Fibroblast of lung (primary cell): ENCODE measurements around the gene FMR1. TPM values are rescaled to one million over a fixed set of nuclear protein-coding genes. Genes with fewer than 3 reads are reported as not detected.

ENCODE experiments used
- DNase-seq, 2 donors: peaks; one replicate each; pipeline versions ENCODE4 v3.0.0 to v3.0.0-alpha.2; 2010; ENCODE audit warnings: low read depth in 2 of 2
- H2AFZ ChIP-seq: 2 replicates; pipeline ENCODE4 v1.5.1; 2012; ENCODE audit warnings: low read length, control low read depth, inconsistent platforms
- H3K27ac ChIP-seq: 2 replicates; pipeline ENCODE4 v1.5.1; 2011; ENCODE audit warnings: low read length, control low read depth; ENCODE audit not compliant: insufficient read depth
- H3K27me3 ChIP-seq: 2 replicates; pipeline ENCODE4 v1.5.1; 2011; ENCODE audit warnings: mild to moderate bottlenecking, low read length; ENCODE audit not compliant: control insufficient read depth, insufficient read depth
- H3K36me3 ChIP-seq: 2 replicates; pipeline ENCODE4 v1.5.1; 2011; ENCODE audit warnings: low read length; ENCODE audit not compliant: control insufficient read depth, insufficient read depth
- H3K4me1 ChIP-seq: 2 replicates; pipeline ENCODE4 v1.5.1; 2011; ENCODE audit warnings: low read length; ENCODE audit not compliant: control insufficient read depth, insufficient read depth; ENCODE audit errors: extremely low read depth
- H3K4me2 ChIP-seq: 2 replicates; pipeline ENCODE4 v1.5.1; 2011; ENCODE audit warnings: low read length, control low read depth; ENCODE audit not compliant: insufficient read depth; ENCODE audit errors: extremely low read depth
- H3K4me3 ChIP-seq, 4 experiments: fragments of 200-600 bp in 1 of 4; sonication (generic) in 1 of 4; replicated peaks in 1 of 4; 2 replicates each; pipeline ENCODE4 v1.5.1; 2011 to 2016; ENCODE audit warnings: low read length in 4 of 4, low read depth in 3 of 4, mild to moderate bottlenecking in 3 of 4, control low read depth in 2 of 4, inconsistent platforms in 1 of 4, mixed read lengths in 1 of 4; ENCODE audit not compliant: insufficient read depth in 1 of 4; ENCODE audit errors: control extremely low read depth in 1 of 4
- H3K79me2 ChIP-seq: 2 replicates; pipeline ENCODE4 v1.5.1; 2012; ENCODE audit warnings: mild to moderate bottlenecking, low read length, inconsistent platforms; ENCODE audit not compliant: control insufficient read depth, insufficient read depth
- H3K9ac ChIP-seq: 2 replicates; pipeline ENCODE4 v1.5.1; 2011; ENCODE audit warnings: mild to moderate bottlenecking, low read length, control low read depth; ENCODE audit not compliant: insufficient read depth
- H3K9me3 ChIP-seq: 2 replicates; pipeline ENCODE4 v1.5.1; 2012; ENCODE audit warnings: low read depth, low read length; ENCODE audit not compliant: control insufficient read depth, insufficient read depth
- H4K20me1 ChIP-seq: 2 replicates; pipeline ENCODE4 v1.5.1; 2011; ENCODE audit warnings: low read length; ENCODE audit not compliant: control insufficient read depth, insufficient read depth; ENCODE audit errors: extremely low read depth
- CTCF ChIP-seq, 2 donors: IDR thresholded peaks in 1 of 2; conservative IDR thresholded peaks in 1 of 2; 1 replicate in 1 of 2; 2 replicates in 1 of 2; pipeline ENCODE4 v1.5.1; 2011 to 2012; ENCODE audit warnings: low read length in 2 of 2, control low read depth in 1 of 2, inconsistent platforms in 1 of 2, low read depth in 1 of 2, mild to moderate bottlenecking in 1 of 2
- EZH2 ChIP-seq: IDR thresholded peaks from 2 replicates; pipeline ENCODE4 v1.5.1; 2012; ENCODE audit warnings: low read length, control low read depth, mild to moderate bottlenecking; ENCODE audit errors: missing control alignments
- polyA plus RNA-seq, 2 donors: library from polyadenylated mRNA; depleted of rRNA in 1 of 2; stranded (reverse) in 1 of 2; unstranded in 1 of 2; fragments of >200 nt; gene quantifications; 2 replicates each; pipeline ENCODE4 v1.2.1, GENCODE V29; 2011 to 2012; ENCODE audit warnings: missing spikeins in 1 of 2
- total RNA-seq: library from RNA; depleted of rRNA; stranded (reverse); fragments of >200 nt; gene quantifications from 2 replicates; pipeline ENCODE4 v1.2.1, GENCODE V29; 2014

FMR1 gene
- total and polyA plus RNA-seq, 2 donors (not counting 1 experiment from before 2014, with no cell fraction given): 26.1 to 36.5 TPM

- Histone ChIP-seq H3K9me3 (no peaks in the 10 kb centered on the region), H3K4me3 (peak overlapping the region in 1 of 4 experiments; percentile 87), H3K27me3 (no peaks in the 10 kb centered on the region), H3K4me1 (peaks cover 2% of the 10 kb centered on the region), H3K27ac (no peak overlapping the region), H3K36me3 (no peaks in the 10 kb centered on the region), H3K9ac (no peak overlapping the region), H4K20me1 (no peaks in the 10 kb centered on the region), H3K4me2 (no peak overlapping the region), H3K79me2 (peaks cover 50% of the 10 kb centered on the region), H2AFZ (no peak overlapping the region)
- no peak for DNase-seq
- TF ChIP-seq EZH2 (no peak), CTCF (conservative IDR thresholded peaks at IDR 0.05 in 1 of 2, IDR thresholded peaks at IDR 0.05 in 1 of 2; ENCODE audit: low read depth in 1 of 2, low read length in 2 of 2) (no peak)
These were observed 2.9 kb downstream of the FMR1 start for GRCh38 chrX:147914591-147914990.

- no peak overlapping the region for H3K4me2 ChIP-seq
- H3K27ac ChIP-seq: no peak overlapping the region
- H3K79me2 ChIP-seq: peaks cover 52% of the 10 kb centered on the region
- H4K20me1 ChIP-seq: no peaks in the 10 kb centered on the region
- H3K4me1 ChIP-seq: no peaks in the 10 kb centered on the region
- no peaks in the 10 kb centered on the region for H3K36me3 ChIP-seq
- no peak for DNase-seq
- no peaks in the 10 kb centered on the region for H3K27me3 ChIP-seq
- no peak overlapping the region for H3K4me3 ChIP-seq
- no peak overlapping the region for H2AFZ ChIP-seq
- H3K9me3 ChIP-seq: no peaks in the 10 kb centered on the region
- TF ChIP-seq EZH2 (no peak), CTCF (conservative IDR thresholded peaks at IDR 0.05 in 1 of 2, IDR thresholded peaks at IDR 0.05 in 1 of 2; ENCODE audit: low read depth in 1 of 2, low read length in 2 of 2) (no peak)
- H3K9ac ChIP-seq: no peak overlapping the region
These were observed 4.8 kb downstream of the FMR1 start for GRCh38 chrX:147916375-147916968.

- Histone ChIP-seq H3K4me3 (no peak overlapping the region), H3K27ac (no peak overlapping the region), H3K36me3 (no peaks in the 10 kb centered on the region), H3K9me3 (no peaks in the 10 kb centered on the region), H3K79me2 (peaks cover 46% of the 10 kb centered on the region), H4K20me1 (no peaks in the 10 kb centered on the region), H3K4me2 (no peak overlapping the region), H2AFZ (no peak overlapping the region), H3K27me3 (no peaks in the 10 kb centered on the region), H3K9ac (no peak overlapping the region), H3K4me1 (no peaks in the 10 kb centered on the region)
- DNase-seq: peak in 1 of 2 donors; percentile 70
- TF ChIP-seq CTCF (conservative IDR thresholded peaks at IDR 0.05 in 1 of 2, IDR thresholded peaks at IDR 0.05 in 1 of 2; ENCODE audit: low read depth in 1 of 2, low read length in 2 of 2) (no peak), EZH2 (no peak)
These were observed 6.3 kb downstream of the FMR1 start for GRCh38 chrX:147917700-147918695.
